Stimulated activated CD8-positive, alpha-beta memory T cell treated with anti-CD3 and anti-CD28 coated beads, Interleukin-12 subunit alpha, Interleukin-12 subunit beta, amount 100 ng/mL, for 24 hours (primary cell): Measurements from ENCODE around the gene COX4I1.

Source experiments
- DNase-seq: peaks from one replicate; pipeline ENCODE4 v3.0.0-alpha.2; 2020; ENCODE audit errors: extremely low read depth

The COX4I1 gene

DNA sequence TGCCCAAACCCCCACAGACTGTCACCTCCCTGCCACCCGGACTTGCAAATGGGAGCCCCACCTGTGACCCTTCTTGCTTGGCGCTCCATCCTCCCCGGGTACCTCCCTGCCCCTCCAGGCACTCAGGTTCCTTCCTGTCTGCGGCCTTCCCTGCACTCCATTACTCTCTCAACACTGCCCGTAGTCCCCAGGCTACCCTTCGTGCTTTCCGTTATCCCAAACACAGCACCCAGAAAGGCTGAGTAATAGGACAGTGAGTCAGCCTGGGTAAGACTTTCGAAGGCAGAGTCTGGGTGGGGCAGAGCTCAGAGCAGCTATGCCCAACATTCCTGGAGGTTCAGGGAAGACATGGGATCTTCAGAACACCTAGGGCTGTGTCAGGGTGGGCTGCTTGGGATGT, 32.0 kb upstream of the COX4I1 start:
- DNase-seq = no peak

DNA sequence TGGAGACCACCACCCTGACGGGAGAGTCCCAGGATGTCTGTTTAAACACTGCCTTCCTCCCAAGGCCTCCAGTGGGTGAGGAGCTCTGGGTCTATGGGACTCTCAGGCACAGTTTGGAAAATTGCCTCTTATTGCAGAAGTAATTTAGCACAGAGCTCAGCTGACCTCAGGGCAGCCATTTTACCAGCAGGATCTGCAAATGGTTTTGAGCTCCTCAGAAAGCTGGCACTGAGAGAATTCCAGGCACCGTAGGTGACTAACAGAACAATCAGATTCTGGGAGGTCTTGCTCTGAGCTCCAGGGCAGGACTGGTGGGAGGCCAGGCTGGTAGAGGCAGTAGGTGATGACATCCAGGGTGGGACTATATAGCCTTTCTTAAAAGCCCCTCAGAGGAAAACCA, 31.3 kb upstream of the COX4I1 start:
- DNase-seq = no peak

DNA sequence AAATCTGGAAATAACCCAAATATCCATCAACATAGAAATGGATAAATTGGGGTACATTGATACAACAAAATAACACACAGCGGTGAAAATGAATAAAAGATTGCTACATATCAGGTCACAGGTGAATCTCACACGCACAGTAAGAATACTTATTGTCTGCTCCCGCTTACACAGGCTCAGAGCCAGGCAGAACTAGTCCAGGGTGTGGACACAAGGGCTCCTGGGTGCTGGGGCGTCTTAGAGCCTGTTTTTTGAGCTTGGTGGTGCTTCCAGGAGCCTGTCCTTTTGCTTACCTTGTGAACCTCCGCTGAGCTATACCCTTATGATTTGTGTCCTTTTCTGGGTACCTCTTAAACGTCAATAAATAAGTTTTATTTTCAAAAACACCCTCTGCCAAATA, 28.8 kb upstream of the COX4I1 start:
- no peak for DNase-seq

DNA sequence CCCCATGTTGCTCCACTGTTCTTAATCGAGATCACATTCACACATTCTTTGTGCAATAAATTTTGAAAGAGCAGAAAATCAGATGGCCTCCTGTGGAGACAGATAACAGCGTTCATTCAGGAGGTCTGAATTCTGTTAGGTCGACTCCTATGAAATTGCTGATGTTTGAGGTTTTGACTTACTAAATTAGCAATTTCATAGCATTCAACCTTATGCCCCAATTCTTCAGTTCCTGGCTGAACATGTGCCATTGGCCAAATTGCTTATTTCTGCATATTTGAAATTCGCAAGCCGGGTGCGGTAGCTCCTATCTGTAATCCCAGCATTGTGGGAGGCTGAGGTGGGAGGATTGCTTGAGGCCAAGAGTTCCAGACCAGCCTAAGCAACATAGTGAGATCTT, 26.5 kb upstream of the COX4I1 start:
- DNase-seq = no peak

DNA sequence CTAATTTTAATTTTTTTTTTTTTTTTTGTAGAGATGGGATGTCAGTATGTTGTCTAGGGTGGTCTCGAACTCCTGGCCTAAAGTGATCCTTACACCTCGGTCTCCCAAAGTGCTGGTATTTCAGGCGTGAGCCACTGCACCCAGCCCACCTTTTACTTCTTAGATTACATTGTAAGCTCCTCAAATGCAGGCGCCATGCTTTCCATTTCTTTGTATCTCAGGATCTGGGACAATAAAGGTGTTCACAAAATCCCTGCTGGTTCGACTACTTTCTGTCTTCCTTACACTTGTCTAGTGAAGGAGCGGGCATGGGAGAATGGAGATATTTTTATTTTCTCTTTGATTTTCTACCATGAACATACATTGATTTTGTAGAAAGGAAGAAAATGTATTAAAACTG, 25.4 kb upstream of the COX4I1 start:
- DNase-seq = no peak

DNA sequence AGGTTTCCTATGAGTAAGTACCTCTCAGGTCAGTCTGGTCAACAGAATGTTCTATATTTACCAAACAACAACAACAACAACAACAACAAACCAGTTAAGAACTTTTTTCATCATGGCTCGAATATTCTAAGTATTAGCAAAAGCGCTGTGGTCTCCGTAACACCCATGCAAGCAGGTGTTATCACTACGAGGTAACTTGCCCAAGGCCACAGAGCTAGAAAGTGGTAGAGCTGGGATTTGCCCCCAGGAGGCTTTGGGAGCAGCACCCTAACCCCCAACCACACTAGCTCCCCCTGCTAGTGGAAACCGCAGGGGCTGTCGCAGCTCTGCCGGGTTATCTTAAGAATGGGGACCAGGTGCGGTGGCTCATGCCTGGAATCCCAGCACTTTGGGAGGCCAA, 24.7 kb upstream of the COX4I1 start:
- no peak for DNase-seq

DNA sequence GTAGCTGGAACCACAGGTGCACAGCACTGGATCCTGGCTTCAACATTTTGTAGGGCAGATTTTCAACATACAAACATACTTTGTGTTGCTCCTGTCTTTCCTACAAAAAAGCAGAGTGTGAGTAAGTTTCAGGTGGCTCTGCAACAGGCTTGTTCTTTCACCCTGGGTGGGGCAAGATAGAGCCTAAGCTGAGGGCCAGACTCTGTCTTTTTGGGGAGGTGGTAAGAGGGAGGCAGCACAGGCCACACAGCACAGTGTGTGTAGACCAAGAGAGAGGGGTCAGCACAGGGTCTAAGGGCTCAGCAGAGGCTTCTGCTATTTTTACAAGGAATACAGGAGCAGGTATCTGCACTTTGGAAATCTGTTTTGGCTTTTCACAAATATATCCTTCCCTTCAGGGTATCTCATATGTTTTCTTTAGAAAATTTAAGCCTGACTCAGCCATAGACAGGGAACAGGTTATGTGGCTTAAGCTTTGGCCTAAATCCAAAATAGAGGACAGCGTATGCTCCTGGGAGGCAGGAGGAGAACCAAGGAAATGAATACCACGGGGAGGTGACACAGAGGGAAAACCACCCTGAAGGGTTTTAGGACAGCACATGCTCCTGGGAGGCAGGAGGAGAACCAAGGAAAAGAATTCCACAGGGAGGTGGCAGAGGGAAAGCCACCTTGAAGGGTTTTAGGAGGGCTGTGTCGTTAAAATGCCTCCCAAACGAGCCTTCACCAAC, 21.7 kb upstream of the COX4I1 start:
- DNase-seq = no peak

DNA sequence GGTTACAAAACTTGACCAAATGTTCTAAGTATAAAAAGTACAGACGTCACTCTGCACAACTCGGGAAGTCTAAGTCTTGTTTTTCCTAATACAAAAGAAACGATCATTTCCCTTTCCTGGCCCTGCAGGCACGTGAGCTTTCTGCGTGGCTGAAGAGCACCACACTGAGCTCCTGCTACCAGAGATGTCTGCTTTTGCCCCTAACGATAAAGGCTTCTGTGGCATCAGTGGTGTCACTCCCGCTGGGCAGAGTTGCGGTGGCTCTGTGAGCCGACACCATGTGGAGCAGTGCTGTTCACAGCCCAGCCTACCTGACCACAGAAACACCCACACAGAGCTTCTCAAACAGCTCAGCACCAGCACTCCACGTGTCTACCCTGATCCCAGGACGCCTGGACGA, 20.6 kb upstream of the COX4I1 start:
- no peak for DNase-seq

DNA sequence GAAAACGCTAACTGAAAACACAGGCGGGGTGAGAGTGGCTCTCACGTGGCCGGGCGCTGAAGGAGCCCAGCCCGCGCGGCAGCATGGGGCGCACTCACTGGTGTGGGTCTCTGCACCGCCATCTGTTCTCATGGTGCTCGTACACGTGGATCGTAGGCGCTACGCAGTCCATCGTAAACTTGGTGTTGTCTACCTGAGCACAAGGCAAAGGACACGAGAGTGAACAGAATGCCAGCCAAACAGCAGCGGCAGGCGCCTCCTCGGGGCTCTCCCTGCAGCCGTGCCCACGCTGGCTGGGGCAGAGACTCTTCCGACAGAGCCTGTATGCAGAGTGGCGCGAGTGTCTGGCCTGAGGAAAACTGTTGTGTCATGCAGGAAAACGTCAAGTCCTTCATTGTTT, 19.2 kb upstream of the COX4I1 start:
- no peak for DNase-seq

DNA sequence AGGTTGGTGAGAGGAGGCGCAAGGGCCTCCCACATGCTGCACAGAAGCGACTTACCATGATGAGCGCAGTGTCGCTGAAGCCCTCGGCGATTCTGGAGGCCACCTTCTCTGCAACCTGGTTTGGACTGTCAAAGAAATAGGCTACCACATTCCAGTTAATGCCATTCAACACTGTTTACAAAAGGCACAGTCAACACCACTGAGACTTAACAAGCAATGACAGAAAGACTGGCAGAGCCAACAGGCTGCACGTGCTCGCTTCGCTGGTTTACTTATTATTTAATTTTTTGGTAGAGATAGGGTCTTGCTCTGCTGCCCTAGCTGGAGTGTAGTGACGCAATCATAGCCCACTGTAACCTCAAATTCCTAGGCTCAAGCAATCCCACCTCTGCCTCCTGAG, 18.3 kb upstream of the COX4I1 start:
- DNase-seq = no peak

DNA sequence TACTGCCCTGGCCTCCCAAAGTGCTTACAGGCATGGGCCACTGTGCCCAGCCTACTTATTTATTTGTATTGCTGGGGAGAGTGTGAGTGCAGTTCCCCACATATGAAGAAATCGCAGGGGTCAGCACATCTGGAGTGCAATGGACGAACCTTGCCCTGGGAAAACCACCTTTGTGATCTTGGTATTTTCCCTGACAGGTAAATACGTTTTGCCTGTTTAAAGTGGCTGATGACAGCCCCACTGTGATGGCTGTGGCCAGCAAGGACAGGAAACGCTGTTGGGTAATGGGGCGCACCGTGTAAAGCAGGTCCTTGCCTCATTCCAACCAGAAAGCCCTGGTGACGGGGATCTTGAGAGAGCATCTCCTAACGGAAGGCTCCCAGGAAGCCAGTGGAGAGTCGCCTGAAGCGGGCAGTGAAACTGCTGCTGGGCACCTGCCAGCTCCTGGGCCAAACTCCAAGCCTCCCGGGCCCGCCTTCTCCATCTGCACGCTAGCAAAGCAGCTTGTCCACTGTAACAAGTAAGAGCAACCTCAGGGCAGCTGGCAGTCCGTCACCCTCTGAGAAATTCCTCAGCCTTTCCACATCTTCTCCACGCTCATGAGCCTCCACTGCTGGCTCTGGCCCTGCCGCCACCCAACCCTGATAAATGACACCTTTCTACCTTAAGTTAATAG, 17.7 kb upstream of the COX4I1 start:
- no peak for DNase-seq

DNA sequence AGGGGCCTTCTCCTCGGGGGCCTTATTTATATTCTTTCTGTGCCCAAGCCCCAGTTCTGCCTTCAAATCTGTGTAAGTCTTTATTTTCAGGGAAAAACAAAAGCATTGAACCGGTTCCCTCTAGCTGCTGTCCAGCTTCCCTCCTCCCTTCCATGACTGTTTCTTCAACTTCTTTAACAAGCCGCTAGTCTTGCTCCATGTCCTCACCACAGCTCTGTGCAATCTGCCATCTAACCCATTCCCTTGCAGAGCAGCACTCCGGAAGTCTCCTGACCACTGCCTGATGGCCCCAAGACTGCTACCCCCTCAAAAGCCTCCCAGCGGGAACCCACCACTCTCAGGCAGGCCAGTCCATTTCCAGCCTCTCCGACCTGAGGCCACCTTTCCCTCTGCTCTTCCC, 17.0 kb upstream of the COX4I1 start:
- no peak for DNase-seq

DNA sequence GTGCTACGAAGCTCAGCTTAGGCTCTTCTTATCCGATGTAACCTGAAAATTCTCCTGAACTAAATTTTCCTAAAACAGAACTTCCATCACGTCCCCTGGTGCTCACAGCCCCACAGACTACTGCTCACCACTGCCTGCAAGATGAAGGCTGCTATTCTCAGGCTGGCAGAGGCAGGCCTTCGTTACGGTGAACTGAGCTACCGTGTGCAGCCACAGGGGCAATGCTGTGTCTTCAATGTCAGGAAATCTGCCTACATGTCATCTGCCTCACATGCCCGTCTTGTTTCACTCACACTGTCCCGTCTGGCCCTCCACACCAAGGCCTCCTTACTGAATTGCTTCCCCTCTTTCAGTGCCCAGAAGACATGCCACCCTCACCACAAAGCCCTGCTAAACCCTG, 16.1 kb upstream of the COX4I1 start:
- DNase-seq = no peak

DNA sequence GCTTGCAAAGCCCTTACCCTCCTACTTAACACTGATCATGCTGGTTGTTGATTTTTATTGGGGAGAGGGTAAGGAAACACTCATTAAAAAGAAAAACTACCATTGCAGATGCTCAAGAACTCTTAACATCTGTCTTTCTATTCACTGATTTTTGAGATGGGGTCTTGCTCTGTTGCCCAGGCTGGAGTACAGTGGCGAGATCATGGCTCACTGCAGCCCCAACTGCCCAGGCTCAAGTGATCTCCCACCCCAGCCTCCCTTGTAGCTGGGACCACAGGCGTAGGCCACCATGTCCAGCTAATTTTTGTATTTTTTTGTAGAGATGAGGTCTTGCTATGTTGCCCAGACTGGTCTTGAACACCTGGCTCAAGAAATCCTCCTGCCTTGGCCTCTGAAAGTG, 14.7 kb upstream of the COX4I1 start:
- DNase-seq = no peak

DNA sequence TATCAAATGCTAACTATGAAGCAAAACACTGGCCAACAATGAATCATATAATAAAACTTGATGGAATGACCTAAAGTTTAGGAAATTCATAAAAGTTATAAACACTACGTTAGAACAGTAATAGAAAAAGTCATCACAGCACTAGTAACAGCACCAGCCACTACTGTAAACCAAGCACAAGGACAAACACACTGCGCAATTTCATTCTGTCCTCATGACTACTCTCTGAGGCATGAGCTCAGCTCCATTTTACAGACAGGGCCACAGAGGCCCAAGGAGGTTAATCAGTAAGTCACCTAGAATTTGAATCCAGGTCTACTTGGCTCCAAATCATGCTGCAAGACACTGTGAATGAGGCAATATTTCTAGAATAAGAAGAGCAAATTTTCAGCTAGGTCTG, 13.6 kb upstream of the COX4I1 start:
- DNase-seq = no peak

DNA sequence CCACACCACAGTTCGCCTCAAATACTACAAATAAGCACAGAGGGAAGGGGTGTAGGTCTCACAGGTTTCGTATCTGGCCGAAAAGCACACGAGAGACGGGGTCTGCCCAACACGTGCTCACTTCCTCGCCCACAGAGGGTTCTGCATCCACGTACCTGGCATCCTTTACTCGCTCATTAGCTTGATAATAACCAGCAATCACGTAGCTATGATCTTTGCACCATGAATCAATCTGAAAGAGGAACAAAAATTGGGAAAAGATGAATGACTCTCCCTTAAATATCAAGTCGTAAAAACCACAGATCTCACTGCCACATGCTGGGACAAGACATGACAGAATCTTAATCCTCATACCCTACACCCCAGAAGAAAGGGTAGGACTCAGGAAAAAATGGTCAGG, 10.7 kb upstream of the COX4I1 start:
- no peak for DNase-seq

DNA sequence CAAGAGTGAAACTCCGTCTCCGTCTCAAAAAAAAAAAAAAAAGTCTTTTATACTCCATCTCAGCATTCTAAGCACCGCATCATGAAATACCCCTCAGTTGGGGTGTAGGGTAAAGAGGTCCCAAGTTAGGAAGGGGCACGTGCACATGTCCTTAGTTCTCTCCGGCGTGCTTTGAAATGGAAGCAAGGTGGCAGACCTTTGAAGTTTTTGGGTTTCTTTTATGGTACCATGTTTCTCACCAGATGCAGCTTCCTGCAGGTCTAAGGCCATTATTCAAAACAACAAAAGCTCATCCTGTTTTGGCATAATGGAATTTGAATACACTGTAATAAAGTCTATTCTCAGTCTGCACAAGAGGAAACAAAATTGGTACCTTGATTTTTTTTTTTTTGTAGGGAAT, 9.7 kb upstream of the COX4I1 start:
- no peak for DNase-seq

DNA sequence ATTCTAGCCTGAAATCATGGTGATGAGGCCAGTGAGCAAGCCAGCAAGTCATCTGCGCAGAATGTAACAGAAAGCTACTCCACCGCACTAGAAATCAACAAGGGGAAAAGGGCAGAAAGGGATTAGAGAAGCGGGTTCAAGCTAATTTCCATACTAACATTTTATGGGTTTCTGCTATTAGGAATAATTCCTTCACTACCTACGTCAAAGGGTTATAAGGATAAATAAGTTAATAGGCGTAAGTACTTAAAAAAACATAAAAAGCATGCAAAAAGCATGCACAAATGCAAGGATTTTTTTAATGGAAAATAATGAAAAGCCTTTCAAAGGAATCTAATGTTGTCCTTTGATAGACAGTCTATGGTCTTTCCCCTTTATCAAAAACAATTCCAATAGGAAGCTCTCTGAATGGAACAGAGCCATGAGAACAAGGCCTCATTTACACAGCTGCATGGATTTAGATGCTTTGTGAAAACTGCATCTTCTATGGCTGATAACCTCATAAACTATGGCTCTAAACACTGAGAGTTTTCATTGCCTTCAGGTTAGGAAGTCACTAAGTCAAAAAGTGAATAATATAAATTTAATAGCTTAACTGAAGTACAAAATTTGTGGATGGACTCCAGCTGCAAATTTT, 5.7 kb upstream of the COX4I1 start:
- DNase-seq = no peak

DNA sequence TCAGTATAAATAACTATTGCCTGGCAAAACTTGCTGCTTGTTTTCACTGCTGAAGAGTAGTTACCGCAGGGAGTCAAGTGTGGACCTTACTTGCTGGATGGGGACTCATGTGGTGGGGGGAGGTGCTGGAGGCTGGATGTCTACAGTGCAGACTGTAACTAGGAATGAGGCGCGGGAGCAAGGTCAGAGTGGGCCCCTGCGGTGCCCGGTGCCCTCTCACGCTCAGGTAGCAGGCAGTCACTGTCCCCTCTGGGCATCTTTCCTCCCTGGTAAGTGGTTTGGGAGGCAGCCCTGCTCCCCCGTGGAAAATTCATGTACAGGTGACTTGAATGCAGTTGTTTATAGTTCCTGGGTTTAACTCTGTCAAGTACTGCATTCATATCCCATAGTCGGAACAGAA, 4.8 kb upstream of the COX4I1 start:
- no peak for DNase-seq

DNA sequence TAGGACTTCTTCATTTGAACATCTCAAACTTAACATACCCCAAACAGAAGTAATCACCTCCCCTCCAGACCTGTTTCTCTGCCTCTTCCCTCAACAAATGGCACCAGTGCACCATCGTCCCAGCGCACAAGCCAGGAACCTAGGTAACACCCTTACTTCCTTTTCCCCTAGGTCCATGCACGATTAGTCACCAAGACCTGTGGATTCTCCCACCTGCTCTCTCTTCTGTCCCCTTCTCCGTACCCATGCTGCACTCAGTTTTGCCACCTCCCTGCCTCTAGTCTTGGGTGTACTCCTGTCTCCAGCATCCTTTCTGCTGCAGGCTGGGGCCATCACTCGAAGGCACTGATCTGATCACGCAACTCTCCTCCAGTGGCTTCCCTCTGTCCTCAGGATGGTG, 3.3 kb upstream of the COX4I1 start:
- DNase-seq = no peak

DNA sequence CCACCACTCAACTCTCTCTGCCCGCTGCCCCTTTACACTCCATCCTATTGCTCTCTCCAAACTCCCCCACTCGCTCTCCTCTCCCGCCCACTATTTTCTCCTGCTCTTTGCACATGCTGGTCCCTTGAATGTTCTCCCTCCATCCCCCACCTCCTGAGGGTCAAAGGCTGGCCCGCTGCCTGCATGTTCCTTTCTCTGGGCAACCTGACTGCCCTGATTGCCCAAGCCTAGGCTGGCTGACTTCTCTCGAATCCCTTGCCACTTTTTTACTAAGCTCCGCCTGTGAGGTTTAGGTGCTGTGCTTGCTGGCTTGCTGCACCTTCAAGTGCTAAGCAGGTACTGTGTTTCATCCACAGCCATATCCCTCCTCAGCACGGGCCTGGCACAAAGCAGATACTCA, 2.9 kb upstream of the COX4I1 start:
- no peak for DNase-seq

DNA sequence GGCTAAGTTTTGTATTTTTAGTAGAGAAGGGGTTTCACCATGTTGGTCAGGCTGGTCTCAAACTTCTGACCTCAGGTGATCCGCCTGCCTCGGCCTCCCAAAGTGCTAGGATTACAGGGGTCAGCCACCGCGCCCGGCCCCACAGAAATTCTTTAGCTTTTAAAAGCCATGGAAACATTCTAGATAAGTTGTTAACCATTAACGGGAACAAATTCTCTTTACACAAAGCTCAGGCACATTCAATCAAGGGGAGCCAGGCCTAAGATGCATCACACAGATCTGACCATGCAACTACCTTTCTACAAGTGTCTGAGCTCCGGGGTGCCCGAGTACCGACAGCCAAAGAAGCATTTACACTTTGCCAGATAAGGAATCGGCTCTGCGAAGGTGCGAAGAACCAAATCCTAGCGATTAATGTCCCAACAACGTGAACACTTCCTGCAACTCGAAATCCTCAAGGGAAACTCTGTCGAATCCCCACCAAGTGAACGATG, 1.2 kb upstream of the COX4I1 start:
- no peak for DNase-seq

DNA sequence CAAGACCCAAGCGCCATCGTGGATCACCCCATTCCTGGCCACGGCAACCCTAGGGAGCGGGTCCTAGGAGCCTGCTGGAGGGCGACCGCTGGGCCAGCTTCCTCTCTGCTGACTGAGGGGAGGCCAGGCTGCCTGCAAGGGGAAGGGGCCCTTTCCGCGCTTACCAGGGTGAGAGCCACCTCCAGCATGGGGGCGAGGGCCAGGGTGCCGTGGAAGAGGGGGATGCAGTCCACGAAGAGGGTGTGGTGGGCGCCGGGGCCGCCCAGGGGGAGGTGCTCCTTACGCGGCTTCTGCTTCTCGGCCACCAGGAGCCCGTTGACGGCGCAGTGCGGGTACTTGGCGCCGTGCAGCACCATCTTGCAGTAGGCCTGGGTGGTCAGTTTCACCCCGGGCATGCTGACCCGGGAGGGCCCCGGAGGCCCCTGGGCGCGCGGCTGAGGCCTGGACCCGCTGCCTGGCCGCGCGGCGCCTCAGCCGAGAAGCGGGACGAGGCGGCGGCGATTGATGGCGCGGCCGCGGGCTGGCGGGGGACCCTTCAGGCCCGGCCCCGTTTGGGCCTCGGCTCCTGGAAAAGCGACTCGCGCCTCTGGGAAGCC, 496 bp upstream of the COX4I1 start:
- DNase-seq = no peak
